Peyer's patch (tissue), 4 donors: ENCODE results near the gene UGT1A9.

Source experiments
- POLR2A ChIP-seq, 2 donors: fragments of 450-650 bp; IDR thresholded peaks; one replicate each; pipeline ENCODE4 v1.5.1; 2017; ENCODE audit warnings: antibody characterized with exemption in 2 of 2, mild to moderate bottlenecking in 2 of 2, moderate library complexity in 2 of 2
- TF ChIP-seq, protein P1 (sequence below), 6 experiments: fragments of 450-650 bp in 4 of 6; fragments of 200-600 bp in 2 of 6; sonication (generic) in 1 of 6; IDR thresholded peaks; one replicate each; pipeline ENCODE4 v1.5.1; 2017 to 2019; ENCODE audit warnings: antibody characterized with exemption in 6 of 6, mild to moderate bottlenecking in 3 of 6, moderate library complexity in 1 of 6

DNA sequence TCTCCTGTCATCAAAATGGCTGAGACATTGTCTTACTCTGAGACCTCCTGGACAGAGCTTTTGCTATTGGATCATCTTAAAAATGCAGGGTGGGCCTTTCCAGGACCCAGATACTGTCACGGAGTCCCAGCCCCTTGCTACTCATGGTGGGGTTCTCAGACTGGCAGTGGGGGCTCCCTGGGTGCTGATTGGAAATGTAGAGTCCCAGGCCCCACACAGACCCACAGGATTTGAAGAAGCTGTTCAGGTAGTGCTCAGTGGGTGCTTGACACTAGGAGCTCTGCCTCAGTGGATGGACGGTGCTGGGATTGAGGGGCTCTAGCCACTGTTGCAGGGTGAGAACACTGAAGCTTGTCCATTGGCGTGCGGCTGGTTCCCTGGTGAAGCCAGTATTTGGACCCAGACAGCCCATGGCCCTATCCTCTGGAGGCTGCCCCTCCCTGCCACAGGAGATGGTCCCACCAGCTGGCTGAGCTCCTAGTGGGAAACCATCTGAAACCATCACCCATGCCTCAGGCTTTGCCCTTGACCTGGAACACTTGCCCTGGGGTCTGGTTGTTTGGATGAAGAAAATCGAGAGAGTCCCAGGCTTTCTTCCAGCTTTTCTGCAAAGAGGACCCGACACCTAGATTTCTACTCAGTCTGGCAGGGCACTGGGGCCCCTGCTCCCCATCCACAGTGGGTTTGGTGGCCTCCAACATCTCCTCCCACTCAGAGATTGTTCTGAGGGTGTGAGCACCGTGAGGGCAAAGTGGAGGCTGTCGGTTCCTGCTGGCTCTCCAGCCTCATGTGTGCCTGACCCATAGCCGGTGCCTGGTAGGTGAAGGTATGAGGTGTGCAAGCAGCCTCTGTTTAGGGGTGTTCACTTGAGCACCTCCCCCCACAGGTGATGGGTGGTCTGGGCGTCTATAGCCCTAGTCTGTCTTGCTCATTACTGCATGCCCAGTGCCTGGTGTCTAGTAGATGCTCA is 136.6 kb downstream of the UGT1A9 start:
- TF ChIP-seq, protein P1, sequence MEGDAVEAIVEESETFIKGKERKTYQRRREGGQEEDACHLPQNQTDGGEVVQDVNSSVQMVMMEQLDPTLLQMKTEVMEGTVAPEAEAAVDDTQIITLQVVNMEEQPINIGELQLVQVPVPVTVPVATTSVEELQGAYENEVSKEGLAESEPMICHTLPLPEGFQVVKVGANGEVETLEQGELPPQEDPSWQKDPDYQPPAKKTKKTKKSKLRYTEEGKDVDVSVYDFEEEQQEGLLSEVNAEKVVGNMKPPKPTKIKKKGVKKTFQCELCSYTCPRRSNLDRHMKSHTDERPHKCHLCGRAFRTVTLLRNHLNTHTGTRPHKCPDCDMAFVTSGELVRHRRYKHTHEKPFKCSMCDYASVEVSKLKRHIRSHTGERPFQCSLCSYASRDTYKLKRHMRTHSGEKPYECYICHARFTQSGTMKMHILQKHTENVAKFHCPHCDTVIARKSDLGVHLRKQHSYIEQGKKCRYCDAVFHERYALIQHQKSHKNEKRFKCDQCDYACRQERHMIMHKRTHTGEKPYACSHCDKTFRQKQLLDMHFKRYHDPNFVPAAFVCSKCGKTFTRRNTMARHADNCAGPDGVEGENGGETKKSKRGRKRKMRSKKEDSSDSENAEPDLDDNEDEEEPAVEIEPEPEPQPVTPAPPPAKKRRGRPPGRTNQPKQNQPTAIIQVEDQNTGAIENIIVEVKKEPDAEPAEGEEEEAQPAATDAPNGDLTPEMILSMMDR (IDR thresholded peaks at IDR 0.05) = no peak
- TF ChIP-seq POLR2A (IDR thresholded peaks at IDR 0.05) = no peak
